MM.1S (cell line): ENCODE measurements around the gene MRGPRG.
A peak's percentile ranks its signal among the peaks of the same experiment; 100 is the strongest.

Source experiments
- DNase-seq: peaks from one replicate; pipeline ENCODE4 v3.0.0-alpha.2; 2015
- H2AFZ ChIP-seq: fragments of 300-600 bp; sonication (generic); 2 replicates; pipeline ENCODE4 v1.6.0; 2016; ENCODE audit warnings: antibody characterized with exemption, low read length
- H3F3A ChIP-seq: fragments of 300-600 bp; sonication (generic); 2 replicates; pipeline ENCODE4 v1.6.1; 2016; ENCODE audit warnings: mild to moderate bottlenecking, antibody characterized with exemption, low read length, moderate library complexity, mixed read lengths; ENCODE audit not compliant: insufficient read depth
- H3K27ac ChIP-seq: fragments of 300-600 bp; sonication (generic); 2 replicates; pipeline ENCODE4 v1.5.1; 2016; ENCODE audit warnings: mild to moderate bottlenecking, low read length
- H3K27me3 ChIP-seq: fragments of 300-600 bp; sonication (generic); replicated peaks from 2 replicates; pipeline ENCODE4 v1.6.0; 2016; ENCODE audit warnings: low read length; ENCODE audit not compliant: insufficient read depth
- H3K36me3 ChIP-seq: fragments of 300-600 bp; sonication (generic); replicated peaks from 2 replicates; pipeline ENCODE4 v1.6.1; 2016; ENCODE audit warnings: mild to moderate bottlenecking, low read length, mixed read lengths; ENCODE audit not compliant: insufficient read depth
- H3K4me1 ChIP-seq: fragments of 300-600 bp; sonication (generic); 2 replicates; pipeline ENCODE4 v1.6.1; 2016; ENCODE audit warnings: low read length, mixed read lengths
- H3K4me2 ChIP-seq: fragments of 300-600 bp; sonication (generic); 2 replicates; pipeline ENCODE4 v1.6.0; 2016; ENCODE audit warnings: low read depth, low read length
- H3K4me3 ChIP-seq: fragments of 300-600 bp; sonication (generic); 2 replicates; pipeline ENCODE4 v1.5.1; 2016; ENCODE audit warnings: low read length, mixed read lengths
- H3K79me2 ChIP-seq: fragments of 300-600 bp; sonication (generic); 2 replicates; pipeline ENCODE4 v1.6.1; 2016; ENCODE audit warnings: mixed run types, low read length, mixed read lengths
- H3K9ac ChIP-seq: fragments of 300-600 bp; sonication (generic); 2 replicates; pipeline ENCODE4 v1.6.1; 2016; ENCODE audit warnings: low read length, mixed read lengths
- H3K9me2 ChIP-seq: fragments of 300-600 bp; sonication (generic); replicated peaks from 2 replicates; pipeline ENCODE4 v1.6.1; 2016; ENCODE audit warnings: mild to moderate bottlenecking, low read length, mixed read lengths; ENCODE audit not compliant: insufficient read depth
- H3K9me3 ChIP-seq: fragments of 300-600 bp; sonication (generic); replicated peaks from 2 replicates; pipeline ENCODE4 v1.6.1; 2016; ENCODE audit warnings: mild to moderate bottlenecking, low read length, mixed read lengths; ENCODE audit not compliant: insufficient read depth
- H4K20me1 ChIP-seq: fragments of 300-600 bp; sonication (generic); 2 replicates; pipeline ENCODE4 v1.6.1; 2016; ENCODE audit warnings: mild to moderate bottlenecking, low read length, moderate library complexity, mixed read lengths; ENCODE audit not compliant: insufficient read depth
- EZH2 ChIP-seq: fragments of 300-600 bp; sonication (generic); optimal IDR thresholded peaks from 2 replicates; pipeline ENCODE3; 2017; ENCODE audit warnings: low read depth, mild to moderate bottlenecking, antibody characterized with exemption, low read length, mixed read lengths
- EZH2phosphoT487 ChIP-seq: fragments of 300-600 bp; sonication (generic); IDR thresholded peaks from 2 replicates; pipeline ENCODE4 v1.6.1; 2018; ENCODE audit warnings: antibody characterized with exemption, low read length
- TF ChIP-seq, protein P1 (sequence below): fragments of 300-600 bp; sonication (generic); IDR thresholded peaks from 2 replicates; pipeline ENCODE4 v1.5.1; 2016; ENCODE audit warnings: antibody characterized with exemption, low read length, mixed read lengths

Gene MRGPRG

DNA sequence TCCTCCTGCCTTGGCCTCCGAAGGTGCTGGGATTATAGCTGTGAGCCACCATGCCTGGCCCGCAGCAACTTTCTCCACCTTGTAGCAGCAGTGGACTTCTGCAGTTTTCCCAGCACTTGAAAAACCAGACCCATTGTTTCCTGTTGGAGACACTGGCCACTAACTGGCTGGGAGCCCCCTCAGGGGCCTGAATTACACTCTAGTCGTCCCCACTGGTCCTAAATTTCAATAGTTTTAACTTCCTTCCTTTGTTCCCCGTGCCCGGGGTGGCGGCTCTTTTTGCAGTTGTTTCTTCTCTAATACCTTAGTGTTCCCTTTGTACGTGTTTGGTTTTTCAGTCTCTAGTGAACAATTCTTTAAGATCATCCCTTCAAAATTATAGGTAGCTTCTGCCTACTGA is 16.2 kb upstream of the MRGPRG start:
- Histone ChIP-seq H3K4me2 (no peak overlapping the region), H3K36me3 (no peaks in the 10 kb centered on the region), H2AFZ (no peak overlapping the region), H3K27ac (no peak overlapping the region), H3K27me3 (0 out of 2 replicates have a peak, but pooled peaks cover 6% of the 10 kb centered on the region), H3K4me1 (no peaks in the 10 kb centered on the region; the same call in 1 of the 2 replicates), H3K9me2 (no peaks in the 10 kb centered on the region), H3K4me3 (no peak overlapping the region), H3K9ac (no peak overlapping the region), H4K20me1 (no peaks in the 10 kb centered on the region), H3F3A (no peaks in the 10 kb centered on the region), H3K9me3 (no peaks in the 10 kb centered on the region), H3K79me2 (no peaks in the 10 kb centered on the region)
- no peak for TF ChIP-seq EZH2
- no peak for TF ChIP-seq EZH2phosphoT487
- TF ChIP-seq, protein P1, sequence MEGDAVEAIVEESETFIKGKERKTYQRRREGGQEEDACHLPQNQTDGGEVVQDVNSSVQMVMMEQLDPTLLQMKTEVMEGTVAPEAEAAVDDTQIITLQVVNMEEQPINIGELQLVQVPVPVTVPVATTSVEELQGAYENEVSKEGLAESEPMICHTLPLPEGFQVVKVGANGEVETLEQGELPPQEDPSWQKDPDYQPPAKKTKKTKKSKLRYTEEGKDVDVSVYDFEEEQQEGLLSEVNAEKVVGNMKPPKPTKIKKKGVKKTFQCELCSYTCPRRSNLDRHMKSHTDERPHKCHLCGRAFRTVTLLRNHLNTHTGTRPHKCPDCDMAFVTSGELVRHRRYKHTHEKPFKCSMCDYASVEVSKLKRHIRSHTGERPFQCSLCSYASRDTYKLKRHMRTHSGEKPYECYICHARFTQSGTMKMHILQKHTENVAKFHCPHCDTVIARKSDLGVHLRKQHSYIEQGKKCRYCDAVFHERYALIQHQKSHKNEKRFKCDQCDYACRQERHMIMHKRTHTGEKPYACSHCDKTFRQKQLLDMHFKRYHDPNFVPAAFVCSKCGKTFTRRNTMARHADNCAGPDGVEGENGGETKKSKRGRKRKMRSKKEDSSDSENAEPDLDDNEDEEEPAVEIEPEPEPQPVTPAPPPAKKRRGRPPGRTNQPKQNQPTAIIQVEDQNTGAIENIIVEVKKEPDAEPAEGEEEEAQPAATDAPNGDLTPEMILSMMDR, result no peak
- DNase-seq, result no peak

DNA sequence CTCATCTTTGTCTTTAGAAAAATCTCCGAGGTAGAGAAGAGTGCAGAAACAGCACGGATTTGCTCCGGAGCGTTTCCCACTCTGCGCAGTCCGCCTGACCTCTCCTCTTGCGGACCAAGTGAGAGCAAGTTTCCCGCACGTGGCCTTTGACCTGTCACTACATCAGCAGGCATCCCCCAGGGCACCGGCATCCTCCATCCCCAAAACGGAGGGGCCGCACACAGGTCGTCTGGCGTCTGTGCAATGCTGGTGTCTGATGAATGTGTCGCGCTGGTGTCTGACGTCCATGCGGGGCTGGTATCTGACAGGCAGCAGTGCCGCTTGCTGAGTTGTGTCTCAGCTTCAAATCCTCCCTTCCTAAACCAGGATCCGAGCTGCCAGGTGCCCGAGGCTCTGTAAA is 14.3 kb upstream of the MRGPRG start:
- Histone ChIP-seq H3K9ac (no peak overlapping the region), H3F3A (no peaks in the 10 kb centered on the region), H3K9me2 (no peaks in the 10 kb centered on the region), H3K27me3 (0 out of 2 replicates have a peak, but pooled peaks cover 6% of the 10 kb centered on the region), H3K36me3 (no peaks in the 10 kb centered on the region), H2AFZ (no peak overlapping the region), H4K20me1 (no peaks in the 10 kb centered on the region), H3K79me2 (no peaks in the 10 kb centered on the region), H3K9me3 (no peaks in the 10 kb centered on the region), H3K27ac (no peak overlapping the region), H3K4me2 (no peak overlapping the region), H3K4me1 (no peaks in the 10 kb centered on the region; the same call in 1 of the 2 replicates), H3K4me3 (no peak overlapping the region)
- TF ChIP-seq EZH2phosphoT487 (no peak), EZH2 (no peak)
- TF ChIP-seq, protein P1, result no peak
- DNase-seq, result no peak

DNA sequence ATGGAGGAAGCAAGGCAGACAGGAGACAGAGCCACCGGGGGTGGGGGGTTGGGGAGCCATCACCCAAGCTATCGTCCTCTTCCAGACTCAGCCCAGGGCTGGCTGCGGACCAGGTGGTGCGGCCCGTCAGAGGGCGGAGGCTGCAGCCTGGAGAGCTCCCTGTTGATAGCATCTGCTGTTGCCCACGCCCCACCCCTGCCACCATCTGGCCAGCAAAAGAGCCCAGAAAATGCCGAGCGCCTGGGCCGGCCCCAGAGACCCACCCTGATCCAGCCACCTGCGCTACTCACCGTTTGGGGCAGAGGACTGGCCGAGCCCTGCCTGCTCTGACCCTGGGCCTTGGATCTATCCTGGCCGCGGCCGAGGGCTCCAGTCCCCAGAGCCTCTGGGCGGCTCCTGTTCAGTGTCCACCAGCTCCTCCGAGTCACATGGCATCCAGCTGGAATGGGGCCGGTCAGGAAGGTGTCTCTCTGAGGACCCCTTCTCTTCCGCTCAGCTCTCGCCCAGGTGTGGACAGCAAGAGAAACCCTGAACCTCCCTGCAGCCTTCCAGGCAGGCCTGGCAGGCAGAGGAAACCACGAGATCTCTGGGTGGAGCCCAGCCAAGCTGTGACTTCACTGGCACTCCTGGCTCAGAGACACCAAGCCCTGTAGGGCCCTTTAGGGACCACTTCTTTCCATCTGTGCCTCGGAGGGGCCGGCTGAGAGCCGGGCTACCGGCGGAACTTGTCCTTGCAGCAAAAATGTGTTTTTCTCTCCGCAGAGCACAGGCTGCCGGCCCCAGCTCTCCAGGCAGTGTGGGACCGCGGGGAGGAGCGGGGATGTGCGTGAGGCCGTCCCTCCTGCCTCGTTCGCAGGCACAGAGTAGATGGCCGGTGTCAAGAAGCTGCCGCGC is 13.5 kb upstream of the MRGPRG start, which contains the start of gene MRGPRE:
MRGPRE (minus strand) TSS at position 567 of the 894 bp plus-strand sequence. CDS start 3,618 bp downstream, outside the sequence.
- H2AFZ ChIP-seq, result peak within 1 kb of the TSS; percentile 58
- DNase-seq, result peak; percentile 21

More for the DNA sequence above, 13.5 kb upstream of the MRGPRG start, which contains the start of gene MRGPRE:
- TF ChIP-seq EZH2 (no peak), EZH2phosphoT487 (no peak)
- TF ChIP-seq, protein P1, result no peak
- Histone ChIP-seq H3K4me2 (peak within 1 kb of the TSS; percentile 52), H3K4me1 (no peaks in the 10 kb centered on the region; the same call in 1 of the 2 replicates), H3K79me2 (no peaks in the 10 kb centered on the region), H4K20me1 (no peaks in the 10 kb centered on the region), H3K9ac (peak within 1 kb of the TSS; percentile 33; the same call in 1 of the 2 replicates), H3K4me3 (peak within 1 kb of the TSS; percentile 20; the same call in 1 of the 2 replicates), H3K27ac (no peak within 1 kb of the TSS), H3K27me3 (0 out of 2 replicates have a peak, but pooled peaks cover 6% of the 10 kb centered on the region), H3K9me3 (no peaks in the 10 kb centered on the region), H3F3A (no peaks in the 10 kb centered on the region), H3K36me3 (no peaks in the 10 kb centered on the region), H3K9me2 (no peaks in the 10 kb centered on the region)
